GM12878 (cell line): Measurements from ENCODE around the gene HOXD10. TPM values are rescaled to one million over a fixed set of nuclear protein-coding genes. Genes with fewer than 3 reads are reported as not detected.

ENCODE experiments used
- ATAC-seq: fragments of 200-7000 bp; cut with Tn5 transposase; 3 replicates; pipeline ENCODE4 v1.9.1; 2020; ENCODE audit warnings: mild to moderate bottlenecking, moderate library complexity
- BruUV-seq: library from RNA; stranded (reverse); fragments of 400-500 nt; replicated peaks from 2 replicates; lab custom pipeline; 2021; lab: Mats Ljungman, UMichigan
- CTCF ChIA-PET: fragments of 300-600 bp; sonication (Branson Sonifier 250); formaldehyde crosslinking; extraction: SDS; loops from one replicate; lab custom pipeline; 2021; ENCODE audit warnings: inconsistent platforms; lab: Yijun Ruan, JAX
- POLR2A ChIA-PET: fragments of 350-600 bp; formaldehyde crosslinking; extraction: SDS; loops from one replicate; lab custom pipeline; 2021; ENCODE audit warnings: inconsistent platforms; lab: Charles Lee
- RAD21 ChIA-PET: fragments of 300-600 bp; sonication (Branson Sonifier 250); formaldehyde crosslinking; loops from one replicate; lab custom pipeline; 2023; ENCODE audit warnings: antibody characterized with exemption; ENCODE audit not compliant: unreplicated experiment; lab: Charles Lee
- SMC1A ChIA-PET: fragments of 300-600 bp; sonication (Branson Sonifier 250); formaldehyde crosslinking; loops from one replicate; lab custom pipeline; 2023; ENCODE audit not compliant: unreplicated experiment, uncharacterized antibody; lab: Charles Lee
- DNase-seq: peaks from one replicate; pipeline ENCODE4 v3.0.0-alpha.2; 2011; ENCODE audit warnings: low read depth, low spot score
- FAIRE-seq: peaks from 3 replicates; lab custom pipeline; 2011; peaks lifted over from hg19 to GRCh38; lab: Jason Lieb, UNC
- H2AFZ ChIP-seq: 2 replicates; pipeline ENCODE4 v1.6.0; 2011; ENCODE audit warnings: low read depth, low read length, control low read depth; ENCODE audit not compliant: control insufficient read depth
- H3K27ac ChIP-seq: 2 replicates; pipeline ENCODE4 v1.5.1; 2011; ENCODE audit warnings: control low read depth; ENCODE audit not compliant: control insufficient read depth, insufficient read depth
- H3K27me3 ChIP-seq, 2 experiments: replicated peaks in 1 of 2; 2 replicates each; pipeline versions ENCODE4 v1.6.0 to v1.6.1; 2011; ENCODE audit warnings: low read length in 1 of 2; ENCODE audit not compliant: control insufficient read depth in 2 of 2, insufficient read depth in 2 of 2
- H3K36me3 ChIP-seq, 2 experiments: 2 replicates each; pipeline ENCODE4 v1.5.1; 2011; ENCODE audit warnings: low read length in 1 of 2; ENCODE audit not compliant: control insufficient read depth in 2 of 2, insufficient read depth in 2 of 2
- H3K4me1 ChIP-seq: 2 replicates; pipeline ENCODE4 v1.6.1; 2011; ENCODE audit warnings: mild to moderate bottlenecking, low read length, moderate library complexity, mixed read lengths; ENCODE audit not compliant: control insufficient read depth, insufficient read depth
- H3K4me2 ChIP-seq: 2 replicates; pipeline ENCODE4 v1.6.0; 2011; ENCODE audit warnings: control low read depth; ENCODE audit not compliant: control insufficient read depth, insufficient read depth
- H3K4me3 ChIP-seq: fragments of 200-600 bp; sonication (generic); 2 replicates; pipeline ENCODE4 v1.5.1; 2016
- H3K79me2 ChIP-seq: 2 replicates; pipeline ENCODE4 v1.6.0; 2011; ENCODE audit warnings: low read length; ENCODE audit not compliant: control insufficient read depth, insufficient read depth
- H3K9ac ChIP-seq: 2 replicates; pipeline ENCODE4 v1.8.0; 2011; ENCODE audit warnings: low read length, control low read depth, mixed read lengths; ENCODE audit not compliant: control insufficient read depth, insufficient read depth
- H3K9me3 ChIP-seq: replicated peaks from 3 replicates; pipeline ENCODE4 v1.5.1; 2011; ENCODE audit warnings: mild to moderate bottlenecking, low read length; ENCODE audit not compliant: control insufficient read depth, insufficient read depth
- H4K20me1 ChIP-seq: 2 replicates; pipeline ENCODE4 v1.6.0; 2011; ENCODE audit not compliant: control insufficient read depth, insufficient read depth
- ATF7 ChIP-seq: fragments of 450-650 bp; IDR thresholded peaks from 2 replicates; pipeline ENCODE4 v1.6.1; 2016; ENCODE audit warnings: low read depth, mild to moderate bottlenecking
- BRCA1 ChIP-seq: IDR thresholded peaks from 2 replicates; pipeline ENCODE4 v1.6.1; 2011; ENCODE audit warnings: low read depth, low read length, improper control_type of control experiment
- CTCF ChIP-seq, 3 experiments: IDR thresholded peaks in 2 of 3; conservative IDR thresholded peaks in 1 of 3; 2 replicates each; pipeline ENCODE4 v1.5.1; 2011; ENCODE audit warnings: low read depth in 3 of 3, low read length in 3 of 3, mild to moderate bottlenecking in 3 of 3, control low read depth in 2 of 3, moderate library complexity in 2 of 3, inconsistent platforms in 1 of 3, mixed read lengths in 1 of 3; ENCODE audit not compliant: control insufficient read depth in 2 of 3, insufficient read depth in 1 of 3; ENCODE audit errors: extremely low read depth in 1 of 3
- JUNB ChIP-seq: IDR thresholded peaks from 2 replicates; pipeline ENCODE4 v1.6.1; 2016; ENCODE audit warnings: antibody characterized with exemption, mild to moderate bottlenecking
- MYC ChIP-seq: IDR thresholded peaks from 2 replicates; pipeline ENCODE4 v1.6.1; 2011; ENCODE audit warnings: mild to moderate bottlenecking, low read length, moderate library complexity, inconsistent platforms; ENCODE audit not compliant: insufficient read depth, insufficient replicate concordance, insufficient read length, severe bottlenecking
- PKNOX1 ChIP-seq: fragments of 450-650 bp; IDR thresholded peaks from 2 replicates; pipeline ENCODE4 v1.6.1; 2016; ENCODE audit warnings: mild to moderate bottlenecking
- RELB ChIP-seq: fragments of 450-650 bp; IDR thresholded peaks from 2 replicates; pipeline ENCODE4 v1.6.1; 2017; ENCODE audit warnings: low read depth, mild to moderate bottlenecking, moderate library complexity
- SMAD5 ChIP-seq: IDR thresholded peaks from 2 replicates; pipeline ENCODE4 v1.6.1; 2016; ENCODE audit warnings: antibody characterized with exemption, low read depth
- SUZ12 ChIP-seq: fragments of 200-600 bp; sonication (generic); IDR thresholded peaks from one replicate; pipeline ENCODE4 v1.6.1; 2018; ENCODE audit warnings: antibody characterized with exemption, mild to moderate bottlenecking; ENCODE audit not compliant: unreplicated experiment
- WGBS: methylation state at CpG from one replicate; pipeline ENCODE4 v1.1.6; 2016; ENCODE audit warnings: low lambda C conversion rate; ENCODE audit not compliant: insufficient replicate concordance, insufficient coverage; ENCODE audit errors: missing lambda C conversion rate; 5-methylcytosine and 5-hydroxymethylcytosine counted together
- in situ Hi-C: fragments of 300-500 bp; cut with MboI; formaldehyde crosslinking; loops from 9 replicates; pipeline ENCODE4 v1.14.3; 2018; ENCODE audit warnings: mixed read lengths
- intact Hi-C: fragments of 100-400 bp; cut with micrococcal nuclease; formaldehyde crosslinking; loops from one replicate; pipeline ENCODE4 v1.14.2; 2022; ENCODE audit not compliant: unreplicated experiment
- polyA plus RNA-seq, 11 experiments: library from polyadenylated mRNA; depleted of rRNA in 4 of 11; unstranded in 6 of 11; stranded (reverse) in 5 of 11; fragments of >200 nt; fragmentation: Nextera tagmentation in 4 of 11; fragmentation: Illumina TruSeq in 1 of 11; extraction: Ambion mirVana in 4 of 11; extraction: Trizol in 1 of 11; gene quantifications; 1 replicate in 1 of 11; 2 replicates in 10 of 11; pipeline versions ENCODE4 v1.2.1 to v1.2.3, GENCODE V29; 2011 to 2016; ENCODE audit warnings: inconsistent platforms in 2 of 11, missing spikeins in 2 of 11, low read depth in 1 of 11
- total RNA-seq, 4 experiments: library from RNA; depleted of rRNA in 3 of 4; stranded (reverse); fragments of >200 nt in 3 of 4; fragmentation: Illumina TruSeq in 1 of 4; extraction: Trizol in 1 of 4; gene quantifications; 2 replicates each; pipeline versions ENCODE4 v1.2.1 to v1.2.3, GENCODE V29; 2013 to 2021

Gene HOXD10
- total and polyA plus RNA-seq, 10 of the 15 experiments (the other 5 are each of a cell fraction or from before 2014, with no cell fraction given), result not detected

- TF ChIP-seq JUNB (no peak), ATF7 (no peak), MYC (no peak), RELB (no peak), CTCF (IDR thresholded peaks at IDR 0.05 in 2 of 3, conservative IDR thresholded peaks at IDR 0.05 in 1 of 3; ENCODE audit: control insufficient read depth in 2 of 3, extremely low read depth in 1 of 3, insufficient read depth in 1 of 3, low read depth in 3 of 3, low read length in 3 of 3) (no peak), SUZ12 (no peak), PKNOX1 (no peak), SMAD5 (no peak), BRCA1 (no peak)
- H3K9ac ChIP-seq, result no peak within 1 kb of the TSS
- no peaks in the 10 kb centered on the region for H3K79me2 ChIP-seq
- H3K4me2 ChIP-seq, result no peak within 1 kb of the TSS
- BruUV-seq, result no TSS peak
- POLR2A ChIA-PET, result no interaction called here
- peaks cover 11 to 40% of the 10 kb centered on the region in 2 experiments for H3K27me3 ChIP-seq
- CTCF ChIA-PET, result interaction anchor here (1.5 kb wide), 1 partner anchor 500 kb away, joined by 3 read pairs; no protein-coding TSS in a partner anchor
- no peaks in the 10 kb centered on the region for H3K4me1 ChIP-seq
- RAD21 ChIA-PET, result interaction anchor here (0.9 to 1.1 kb wide), 2 partner anchors 11 to 12 kb away, joined by 3 to 4 read pairs; no protein-coding TSS in a partner anchor
- no peak for ATAC-seq
- H3K4me3 ChIP-seq, result no peak within 1 kb of the TSS
- intact Hi-C loops (no loop called here), in situ Hi-C loops (no loop called here)
- H3K9me3 ChIP-seq, result no peaks in the 10 kb centered on the region
- FAIRE-seq, result no peak
- DNase-seq, result no peak
- H3K27ac ChIP-seq, result no peak within 1 kb of the TSS
- no peaks in the 10 kb centered on the region for H3K36me3 ChIP-seq
- H2AFZ ChIP-seq, result no peak within 1 kb of the TSS
- no peaks in the 10 kb centered on the region for H4K20me1 ChIP-seq
- SMC1A ChIA-PET, result no interaction called here
- WGBS, result 28% methylated on average over 53 of the region's 55 CpGs
Observed at GRCh38 chr2:176151442-176152287, 35.1 kb downstream of the HOXD10 start, which contains the start of gene HOXD4. TSS of gene HOXD4 (plus strand) at chr2:176151550. CDS start at chr2:176151634, 84 bp downstream.
